Vagina (tissue), 2 donors: Measurements from ENCODE around the gene DCAKD. TPM values are rescaled to one million over a fixed set of nuclear protein-coding genes. Genes with fewer than 3 reads are reported as not detected.

Experiments
- DNase-seq, 2 donors: peaks; one replicate each; pipeline ENCODE4 v3.0.0-alpha.2; 2017; ENCODE audit errors: extremely low spot score in 2 of 2
- H3K27ac ChIP-seq: fragments of 200-600 bp; sonication (generic); one replicate; pipeline ENCODE4 v1.5.1; 2019
- H3K27me3 ChIP-seq: fragments of 200-600 bp; sonication (generic); one replicate; pipeline ENCODE4 v1.5.1; 2019
- H3K36me3 ChIP-seq, 2 donors: fragments of 200-600 bp; sonication (generic); one replicate each; pipeline ENCODE4 v1.5.1; 2017 to 2019
- H3K4me1 ChIP-seq: fragments of 200-600 bp; sonication (generic); one replicate; pipeline ENCODE4 v1.5.1; 2019
- H3K4me3 ChIP-seq, 2 donors: fragments of 200-600 bp; sonication (generic); 1 replicate in 1 of 2; 2 replicates in 1 of 2; pipeline ENCODE4 v1.5.1; 2016 to 2019
- H3K9me3 ChIP-seq: fragments of 200-600 bp; sonication (generic); one replicate; pipeline ENCODE4 v1.5.1; 2019
- POLR2A ChIP-seq, 2 donors: fragments of 450-650 bp; IDR thresholded peaks; one replicate each; pipeline ENCODE4 v1.6.1; 2017; ENCODE audit warnings: antibody characterized with exemption in 2 of 2, mild to moderate bottlenecking in 2 of 2, moderate library complexity in 2 of 2
- POLR2AphosphoS5 ChIP-seq, 2 donors: sonication (generic); formaldehyde crosslinking; IDR thresholded peaks; one replicate each; pipeline ENCODE4 v1.9.0; 2017; ENCODE audit warnings: antibody characterized with exemption in 2 of 2, mild to moderate bottlenecking in 2 of 2, low read depth in 1 of 2; ENCODE audit not compliant: insufficient read depth in 1 of 2
- intact Hi-C: fragments of 100-400 bp; cut with DNase I; formaldehyde crosslinking; loops from one replicate; pipeline ENCODE4 v1.15.1; 2023
- total RNA-seq: library from RNA; depleted of rRNA; stranded (reverse); fragments of >200 nt; gene quantifications from one replicate; pipeline ENCODE4 v1.2.3, GENCODE V29; 2016
- TF ChIP-seq, protein P1 (sequence below), 3 experiments: fragments of 450-650 bp in 2 of 3; fragments of 200-600 bp in 1 of 3; sonication (generic) in 1 of 3; IDR thresholded peaks; one replicate each; pipeline ENCODE4 v1.5.1; 2017 to 2019; ENCODE audit warnings: antibody characterized with exemption in 3 of 3, mild to moderate bottlenecking in 2 of 3, moderate library complexity in 2 of 3

Gene DCAKD
- total RNA-seq, 1 donor from 2014 or later = 54.5 TPM

DNA sequence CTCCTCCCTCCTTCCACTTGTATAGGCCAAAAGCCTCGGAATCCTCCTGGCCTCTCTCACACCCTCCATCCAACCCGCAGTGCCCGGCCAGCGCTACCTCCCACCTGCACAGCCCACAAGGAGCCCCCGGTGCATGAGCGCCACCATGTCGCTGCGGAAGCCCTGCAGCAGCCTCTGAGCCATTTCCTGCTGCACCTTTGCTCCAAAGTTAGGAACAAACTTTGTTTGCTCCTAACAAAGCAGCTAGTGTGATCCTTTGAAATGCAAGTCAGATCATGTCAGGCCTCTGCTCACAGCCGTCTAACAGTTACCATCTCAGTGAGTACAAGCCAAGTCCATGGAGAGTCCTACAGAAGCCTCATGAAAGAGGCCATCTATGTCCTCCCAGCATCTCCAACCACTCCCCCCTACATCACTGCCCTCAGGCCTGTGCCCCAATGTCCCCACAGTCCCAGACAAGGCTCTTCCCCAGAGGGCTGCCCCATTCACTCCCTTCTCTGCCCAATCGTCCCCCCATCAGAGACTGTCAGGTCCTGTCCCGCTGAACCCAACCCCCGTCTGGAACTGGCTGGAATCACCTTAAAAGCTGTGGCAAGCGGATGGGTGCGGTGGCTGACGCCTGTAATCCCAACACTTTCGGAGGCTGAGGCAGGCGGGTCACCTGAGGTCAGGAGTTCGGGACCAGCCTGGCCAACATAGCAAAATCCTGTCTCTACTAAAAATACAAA is 7.5 kb downstream of the DCAKD start:
- H3K27me3 ChIP-seq = no peaks in the 10 kb centered on the region

DNA sequence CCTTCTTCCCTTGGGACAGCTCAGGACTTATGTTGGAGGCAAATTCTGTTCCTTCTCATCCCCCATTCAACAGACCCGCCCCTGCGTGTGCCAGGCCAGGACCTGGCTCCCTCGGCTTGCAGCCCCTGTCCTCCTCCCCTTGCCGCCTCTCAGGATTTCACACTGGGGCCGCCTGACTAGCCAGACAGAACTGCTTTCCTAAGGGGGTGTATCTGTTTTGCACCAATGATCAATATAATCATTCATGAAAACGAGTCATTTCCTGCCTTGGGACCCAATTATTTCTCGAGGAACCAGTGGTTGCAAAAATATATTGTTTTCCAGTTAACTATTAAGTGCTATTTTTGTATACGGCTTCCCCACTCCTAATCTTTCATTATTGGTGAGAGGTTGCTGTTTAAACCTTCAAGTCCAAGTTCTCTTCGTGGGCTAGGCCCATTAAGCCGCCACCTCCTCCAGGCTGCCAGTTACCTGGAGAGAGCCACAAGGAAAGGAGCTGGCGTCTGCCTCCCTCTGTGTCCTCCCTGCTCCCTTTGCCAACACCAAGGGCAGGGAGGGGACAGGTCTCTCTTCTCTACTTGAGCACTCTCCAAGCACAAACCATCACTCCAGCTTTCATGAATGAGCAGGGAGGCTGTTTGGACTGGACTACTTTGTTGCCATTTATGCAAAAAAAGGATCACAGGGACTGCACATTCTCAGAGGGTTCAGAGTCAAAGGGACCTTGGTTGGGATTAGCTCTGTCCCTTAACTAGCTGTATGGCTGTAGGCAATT is 8.9 kb downstream of the DCAKD start:
- TF ChIP-seq, protein P1, sequence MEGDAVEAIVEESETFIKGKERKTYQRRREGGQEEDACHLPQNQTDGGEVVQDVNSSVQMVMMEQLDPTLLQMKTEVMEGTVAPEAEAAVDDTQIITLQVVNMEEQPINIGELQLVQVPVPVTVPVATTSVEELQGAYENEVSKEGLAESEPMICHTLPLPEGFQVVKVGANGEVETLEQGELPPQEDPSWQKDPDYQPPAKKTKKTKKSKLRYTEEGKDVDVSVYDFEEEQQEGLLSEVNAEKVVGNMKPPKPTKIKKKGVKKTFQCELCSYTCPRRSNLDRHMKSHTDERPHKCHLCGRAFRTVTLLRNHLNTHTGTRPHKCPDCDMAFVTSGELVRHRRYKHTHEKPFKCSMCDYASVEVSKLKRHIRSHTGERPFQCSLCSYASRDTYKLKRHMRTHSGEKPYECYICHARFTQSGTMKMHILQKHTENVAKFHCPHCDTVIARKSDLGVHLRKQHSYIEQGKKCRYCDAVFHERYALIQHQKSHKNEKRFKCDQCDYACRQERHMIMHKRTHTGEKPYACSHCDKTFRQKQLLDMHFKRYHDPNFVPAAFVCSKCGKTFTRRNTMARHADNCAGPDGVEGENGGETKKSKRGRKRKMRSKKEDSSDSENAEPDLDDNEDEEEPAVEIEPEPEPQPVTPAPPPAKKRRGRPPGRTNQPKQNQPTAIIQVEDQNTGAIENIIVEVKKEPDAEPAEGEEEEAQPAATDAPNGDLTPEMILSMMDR (IDR thresholded peaks at IDR 0.05) = no peak
- TF ChIP-seq POLR2AphosphoS5 (IDR thresholded peaks at IDR 0.05; ENCODE audit: insufficient read depth in 1 of 2, low read depth in 1 of 2) (no peak), POLR2A (IDR thresholded peaks at IDR 0.05) (no peak)
- Histone ChIP-seq H3K36me3 (no peaks in the 10 kb centered on the region), H3K27me3 (no peaks in the 10 kb centered on the region), H3K9me3 (no peaks in the 10 kb centered on the region), H3K27ac (peak overlapping the region; percentile 4), H3K4me1 (peaks cover 73% of the 10 kb centered on the region), H3K4me3 (no peak overlapping the region)
- no peak for DNase-seq
- intact Hi-C loops = no loop called here

More for the DNA sequence above, 7.5 kb downstream of the DCAKD start:
- Histone ChIP-seq H3K4me3 (no peak overlapping the region), H3K27ac (peak overlapping the region; percentile 56), H3K36me3 (no peaks in the 10 kb centered on the region), H3K4me1 (peaks cover 72% of the 10 kb centered on the region), H3K9me3 (no peaks in the 10 kb centered on the region)
- intact Hi-C loops = no loop called here
- no peak for DNase-seq
- TF ChIP-seq POLR2A (IDR thresholded peaks at IDR 0.05) (no peak), POLR2AphosphoS5 (IDR thresholded peaks at IDR 0.05; ENCODE audit: insufficient read depth in 1 of 2, low read depth in 1 of 2) (no peak)
- TF ChIP-seq, protein P1 (IDR thresholded peaks at IDR 0.05) = no peak

DNA sequence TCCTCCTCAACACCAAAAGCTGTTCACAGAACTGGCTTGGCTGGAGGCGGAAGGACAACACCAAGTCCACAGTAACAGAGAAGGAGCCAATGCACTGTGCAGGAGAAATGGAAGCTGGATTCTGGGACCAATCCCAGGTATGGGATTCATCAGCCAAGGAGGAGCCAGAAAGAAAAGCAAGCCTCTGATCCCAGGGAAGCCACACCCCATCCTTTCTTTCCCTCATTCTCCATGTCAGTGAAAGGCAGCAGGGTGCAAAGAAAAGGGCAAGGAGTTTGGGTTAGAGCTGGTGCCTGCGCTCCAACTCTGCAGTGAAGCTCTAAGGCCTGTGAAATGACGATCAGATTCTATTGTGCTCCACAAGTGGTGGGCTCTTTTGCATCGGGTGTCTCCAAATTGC is 11.0 kb downstream of the DCAKD start:
- Histone ChIP-seq H3K36me3 (no peaks in the 10 kb centered on the region), H3K27ac (no peak overlapping the region), H3K27me3 (no peaks in the 10 kb centered on the region), H3K4me1 (peaks cover 66% of the 10 kb centered on the region), H3K4me3 (no peak overlapping the region), H3K9me3 (no peaks in the 10 kb centered on the region)
- no peak for DNase-seq
- intact Hi-C loops = no loop called here
- TF ChIP-seq POLR2A (IDR thresholded peaks at IDR 0.05) (no peak), POLR2AphosphoS5 (IDR thresholded peaks at IDR 0.05; ENCODE audit: insufficient read depth in 1 of 2, low read depth in 1 of 2) (no peak)
- TF ChIP-seq, protein P1 (IDR thresholded peaks at IDR 0.05) = no peak

DNA sequence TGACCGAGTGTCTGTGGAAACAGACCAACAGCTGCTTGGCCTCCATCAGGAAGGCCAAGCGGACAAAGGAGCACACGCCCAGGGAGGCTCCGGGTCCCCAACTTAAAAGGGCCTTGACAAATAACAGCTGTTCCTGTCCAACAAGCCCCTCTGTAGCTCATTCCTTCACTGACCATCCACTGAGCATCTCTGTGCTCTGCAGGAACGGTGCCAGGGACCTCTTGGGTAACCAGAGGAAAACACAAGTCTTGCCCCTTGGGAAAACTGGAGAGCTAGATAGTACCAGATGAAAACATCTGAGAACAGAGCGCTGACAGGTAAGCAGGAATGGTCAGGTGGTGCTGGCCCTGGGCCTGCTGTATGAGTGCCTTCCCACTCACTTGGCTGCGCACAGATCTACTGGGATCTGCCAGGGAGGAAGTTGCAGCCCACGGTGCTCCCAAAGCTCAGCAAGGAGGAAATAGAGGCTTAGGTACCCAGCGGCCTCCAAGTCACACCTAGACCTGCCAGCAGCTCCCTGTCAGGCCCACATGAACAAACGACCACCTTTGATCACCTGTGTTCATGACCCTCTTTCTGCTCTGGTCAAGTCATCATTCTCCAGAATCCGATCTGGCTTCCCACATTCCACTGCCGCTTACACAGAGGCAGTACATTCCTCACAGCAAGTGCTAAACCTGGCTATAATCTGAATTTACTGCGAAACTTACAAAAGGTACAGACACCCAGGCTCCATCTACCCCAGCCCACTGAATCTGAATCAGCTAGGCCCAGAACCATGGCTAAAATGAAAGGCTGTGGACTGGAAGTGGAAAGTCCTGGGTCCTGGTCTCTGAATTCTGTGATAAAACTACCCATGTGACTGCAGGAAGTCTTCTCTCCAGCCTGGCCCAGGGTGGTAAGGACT is 12.5 kb downstream of the DCAKD start:
- H3K36me3 ChIP-seq = peaks cover 0 to 7% of the 10 kb centered on the region in 2 donors
- peak overlapping the region; percentile 49 for H3K27ac ChIP-seq
- H3K27me3 ChIP-seq = no peaks in the 10 kb centered on the region
- TF ChIP-seq POLR2A (IDR thresholded peaks at IDR 0.05) (no peak), POLR2AphosphoS5 (IDR thresholded peaks at IDR 0.05; ENCODE audit: insufficient read depth in 1 of 2, low read depth in 1 of 2) (peak in 1 of 2 donors; percentile 4)
- DNase-seq = no peak
- no peak overlapping the region for H3K4me3 ChIP-seq
- intact Hi-C loops = no loop called here
- peaks cover 52% of the 10 kb centered on the region for H3K4me1 ChIP-seq
- no peaks in the 10 kb centered on the region for H3K9me3 ChIP-seq

DNA sequence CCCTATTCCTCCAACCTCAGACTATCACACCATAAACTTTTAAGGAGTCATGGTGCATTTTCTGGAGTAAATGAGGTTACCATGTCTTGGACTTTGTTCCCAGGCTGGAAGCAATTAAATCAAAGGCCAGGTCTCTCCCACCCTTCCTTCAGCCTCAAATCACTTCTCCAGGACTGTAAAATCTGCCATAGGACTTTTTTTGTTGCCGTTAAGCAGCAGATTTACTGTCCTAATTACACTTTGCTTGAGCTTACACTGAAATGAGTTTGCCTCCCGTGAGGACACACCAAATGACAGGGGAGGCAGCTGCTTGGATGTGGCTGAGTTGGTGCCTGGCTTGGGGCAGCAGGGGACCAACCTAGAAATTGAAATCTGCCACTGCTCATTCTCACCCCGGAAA is 14.7 kb downstream of the DCAKD start:
- no peak overlapping the region for H3K27ac ChIP-seq
- intact Hi-C loops = no loop called here
- no peaks in the 10 kb centered on the region for H3K9me3 ChIP-seq
- no peak for DNase-seq
- TF ChIP-seq, protein P1 (IDR thresholded peaks at IDR 0.05) = no peak
- TF ChIP-seq POLR2A (IDR thresholded peaks at IDR 0.05) (no peak), POLR2AphosphoS5 (IDR thresholded peaks at IDR 0.05; ENCODE audit: insufficient read depth in 1 of 2, low read depth in 1 of 2) (no peak)
- H3K4me3 ChIP-seq = no peak overlapping the region
- H3K4me1 ChIP-seq = peaks cover 35% of the 10 kb centered on the region
- H3K27me3 ChIP-seq = no peaks in the 10 kb centered on the region
- H3K36me3 ChIP-seq = peaks cover 0 to 18% of the 10 kb centered on the region in 2 donors
